SHP77 (cell line): ENCODE data around the gene CREBBP.

ENCODE experiments used
- DNase-seq, 2 experiments: peaks; one replicate each; lab custom pipeline; 2025; lab: John Stamatoyannopoulos, UW

CREBBP gene

GRCh38 chr16:3879887-3880564, 487 bp downstream of the CREBBP start:
- DNase-seq, result peak in 1 of 2 experiments; percentile 31

GRCh38 chr16:3879258-3879886, 1.1 kb downstream of the CREBBP start:
- no peak for DNase-seq

- DNase-seq, result no peak
Measured at GRCh38 chr16:3878610-3879009, 1.9 kb downstream of the CREBBP start.

GRCh38 chr16:3876695-3877094, 3.8 kb downstream of the CREBBP start:
- no peak for DNase-seq

- no peak for DNase-seq
Measured at GRCh38 chr16:3876160-3876559, 4.4 kb downstream of the CREBBP start.

GRCh38 chr16:3874794-3875692, 5.5 kb downstream of the CREBBP start:
- DNase-seq, result no peak

- no peak for DNase-seq
Measured at GRCh38 chr16:3874242-3874641, 6.3 kb downstream of the CREBBP start.

GRCh38 chr16:3873482-3874173, 6.9 kb downstream of the CREBBP start:
- DNase-seq, result no peak

- DNase-seq, result no peak
Measured at GRCh38 chr16:3872216-3872895, 8.2 kb downstream of the CREBBP start.

GRCh38 chr16:3868967-3869366, 11.5 kb downstream of the CREBBP start:
- no peak for DNase-seq

- no peak for DNase-seq
Measured at GRCh38 chr16:3868556-3868955, 12.0 kb downstream of the CREBBP start.

- no peak for DNase-seq
Measured at GRCh38 chr16:3866703-3867431, 13.6 kb downstream of the CREBBP start.

GRCh38 chr16:3865241-3865640, 15.3 kb downstream of the CREBBP start:
- DNase-seq, result no peak

GRCh38 chr16:3864562-3864961, 16.0 kb downstream of the CREBBP start:
- DNase-seq, result no peak

- no peak for DNase-seq
Measured at GRCh38 chr16:3863587-3863986, 16.9 kb downstream of the CREBBP start.

GRCh38 chr16:3861808-3862451, 18.6 kb downstream of the CREBBP start:
- DNase-seq, result no peak

GRCh38 chr16:3859889-3860288, 20.6 kb downstream of the CREBBP start:
- DNase-seq, result no peak

- DNase-seq, result no peak
Measured at GRCh38 chr16:3858801-3859200, 21.7 kb downstream of the CREBBP start.

- DNase-seq, result no peak
Measured at GRCh38 chr16:3857189-3858043, 23.1 kb downstream of the CREBBP start.
